HepG2 (cell line): ENCODE results near the gene SLC29A2. TPM values are rescaled to one million over a fixed set of nuclear protein-coding genes. Genes with fewer than 3 reads are reported as not detected.

Source experiments
- EEA1 ChIP-seq: sonication (generic); formaldehyde crosslinking; IDR thresholded peaks from 2 replicates; pipeline ENCODE4 v1.5.1; 2020; ENCODE audit warnings: mild to moderate bottlenecking, missing genetic modification reagents, borderline replicate concordance
- GABPB1 ChIP-seq: IDR thresholded peaks from 2 replicates; pipeline ENCODE4 v1.6.1; 2016; ENCODE audit warnings: mild to moderate bottlenecking, missing genetic modification reagents, moderate library complexity, missing compliant biosample characterization
- JARID2 ChIP-seq: sonication (generic); formaldehyde crosslinking; IDR thresholded peaks from 2 replicates; pipeline ENCODE4 v1.8.1; 2023; ENCODE audit warnings: missing genetic modification reagents, inconsistent platforms; ENCODE audit not compliant: insufficient replicate concordance
- MTF1 ChIP-seq: sonication (generic); formaldehyde crosslinking; IDR thresholded peaks from 2 replicates; pipeline ENCODE4 v1.5.0; 2020; ENCODE audit warnings: missing genetic modification reagents
- NFYC ChIP-seq: IDR thresholded peaks from 2 replicates; pipeline ENCODE4 v1.6.1; 2016; ENCODE audit warnings: missing genetic modification reagents, missing compliant biosample characterization
- POGZ ChIP-seq: sonication (generic); formaldehyde crosslinking; IDR thresholded peaks from 2 replicates; pipeline ENCODE4 v1.4.0; 2020; ENCODE audit warnings: mild to moderate bottlenecking, missing genetic modification reagents
- RNF2 ChIP-seq: fragments of 450-650 bp; conservative IDR thresholded peaks from 2 replicates; pipeline ENCODE4 v1.6.1; 2016; ENCODE audit warnings: low read depth
- SKI ChIP-seq: fragments of 450-650 bp; IDR thresholded peaks from one replicate; pipeline ENCODE4 v1.6.1; 2018; ENCODE audit warnings: mild to moderate bottlenecking; ENCODE audit not compliant: partially characterized antibody
- STAG1 ChIP-seq: sonication (generic); formaldehyde crosslinking; IDR thresholded peaks from 2 replicates; pipeline ENCODE4 v1.4.0; 2020; ENCODE audit warnings: missing genetic modification reagents
- ZNF460 ChIP-seq: sonication (generic); formaldehyde crosslinking; IDR thresholded peaks from 2 replicates; pipeline ENCODE4 v1.5.1; 2020; ENCODE audit warnings: missing genetic modification reagents, mild to moderate bottlenecking, borderline replicate concordance
- ZNF546 ChIP-seq: sonication (generic); formaldehyde crosslinking; conservative IDR thresholded peaks from 2 replicates; pipeline ENCODE4 v1.8.1; 2023; ENCODE audit warnings: mild to moderate bottlenecking, missing genetic modification reagents
- polyA plus RNA-seq, 8 experiments: library from polyadenylated mRNA; depleted of rRNA in 3 of 8; stranded (reverse) in 7 of 8; unstranded in 1 of 8; fragments of >200 nt; fragmentation: Illumina TruSeq in 4 of 8; extraction: Trizol in 4 of 8; gene quantifications; 2 replicates each; pipeline versions ENCODE4 v1.2.1 to v1.2.3, GENCODE V29; 2011 to 2016; ENCODE audit warnings: low read depth in 4 of 8, missing spikeins in 1 of 8, mixed read lengths in 1 of 8; ENCODE audit not compliant: insufficient read depth in 1 of 8
- total RNA-seq, 5 experiments: library from RNA; depleted of rRNA; stranded (reverse); fragments of >200 nt; fragmentation: Illumina TruSeq; extraction: Trizol; gene quantifications; 2 replicates each; pipeline ENCODE4 v1.2.3, GENCODE V29; 2016; ENCODE audit warnings: low read depth in 1 of 5
- TF ChIP-seq, protein P1 (sequence below): sonication (generic); formaldehyde crosslinking; IDR thresholded peaks from 2 replicates; pipeline ENCODE4 v1.4.0; 2020; ENCODE audit warnings: missing genetic modification reagents
- TF ChIP-seq, protein P2 (sequence below): sonication (generic); formaldehyde crosslinking; IDR thresholded peaks from 2 replicates; pipeline ENCODE4 v1.4.0; 2020; ENCODE audit warnings: mild to moderate bottlenecking, missing genetic modification reagents
- TF ChIP-seq, protein P3 (sequence below): sonication (generic); formaldehyde crosslinking; IDR thresholded peaks from 2 replicates; pipeline ENCODE4 v1.5.1; 2020; ENCODE audit warnings: missing genetic modification reagents, mild to moderate bottlenecking, borderline replicate concordance
- TF ChIP-seq, protein P4 (sequence below): sonication (generic); formaldehyde crosslinking; IDR thresholded peaks from 2 replicates; pipeline ENCODE4 v1.9.0; 2021; ENCODE audit warnings: missing genetic modification reagents, mild to moderate bottlenecking, borderline replicate concordance

The SLC29A2 gene
- total and polyA plus RNA-seq, 2 of the 13 experiments (the other 11 are each of a cell fraction or from before 2014, with no cell fraction given) = 0.63 to 0.66 TPM

DNA sequence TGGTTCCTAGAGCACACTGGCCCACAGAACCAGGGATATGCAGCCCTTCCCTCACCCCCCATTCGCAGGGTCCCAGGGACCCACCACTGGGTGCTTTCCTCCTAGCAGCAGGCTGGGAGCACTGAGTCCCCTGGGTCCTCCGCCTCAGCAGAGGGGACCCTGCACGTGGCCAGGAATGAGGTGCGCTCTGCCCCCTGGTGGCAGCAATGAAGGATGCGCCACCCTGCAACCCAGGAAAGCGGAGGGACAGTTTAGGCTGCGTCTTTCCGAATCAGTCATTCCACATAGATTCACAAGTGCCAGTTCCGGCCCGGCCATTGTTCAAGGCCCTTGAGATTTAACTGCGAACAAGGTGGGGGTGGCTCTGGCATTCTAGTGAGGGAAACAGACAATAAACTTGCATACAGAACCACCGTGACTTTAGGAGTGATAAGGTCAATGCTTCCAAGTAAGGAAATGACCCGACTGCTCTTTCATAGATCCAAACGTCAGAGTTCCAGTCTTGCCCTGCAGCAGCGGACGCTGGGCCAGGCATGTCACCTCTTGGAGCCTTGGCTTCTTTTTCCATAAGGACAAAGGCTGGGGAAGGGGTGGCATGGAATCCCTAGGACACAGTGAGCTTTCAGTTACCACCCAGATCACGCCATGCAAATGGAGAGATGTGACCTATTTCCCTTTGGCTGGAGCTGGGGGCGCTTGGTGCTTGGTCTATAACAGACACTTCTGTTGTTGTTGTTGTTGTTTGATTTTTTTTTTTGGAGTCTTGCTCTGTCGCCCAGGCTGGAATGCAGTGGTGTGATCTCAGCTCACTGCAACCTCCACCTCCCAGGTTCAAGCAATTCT, 43.0 kb downstream of the SLC29A2 start (continued):
- TF ChIP-seq, protein P1, sequence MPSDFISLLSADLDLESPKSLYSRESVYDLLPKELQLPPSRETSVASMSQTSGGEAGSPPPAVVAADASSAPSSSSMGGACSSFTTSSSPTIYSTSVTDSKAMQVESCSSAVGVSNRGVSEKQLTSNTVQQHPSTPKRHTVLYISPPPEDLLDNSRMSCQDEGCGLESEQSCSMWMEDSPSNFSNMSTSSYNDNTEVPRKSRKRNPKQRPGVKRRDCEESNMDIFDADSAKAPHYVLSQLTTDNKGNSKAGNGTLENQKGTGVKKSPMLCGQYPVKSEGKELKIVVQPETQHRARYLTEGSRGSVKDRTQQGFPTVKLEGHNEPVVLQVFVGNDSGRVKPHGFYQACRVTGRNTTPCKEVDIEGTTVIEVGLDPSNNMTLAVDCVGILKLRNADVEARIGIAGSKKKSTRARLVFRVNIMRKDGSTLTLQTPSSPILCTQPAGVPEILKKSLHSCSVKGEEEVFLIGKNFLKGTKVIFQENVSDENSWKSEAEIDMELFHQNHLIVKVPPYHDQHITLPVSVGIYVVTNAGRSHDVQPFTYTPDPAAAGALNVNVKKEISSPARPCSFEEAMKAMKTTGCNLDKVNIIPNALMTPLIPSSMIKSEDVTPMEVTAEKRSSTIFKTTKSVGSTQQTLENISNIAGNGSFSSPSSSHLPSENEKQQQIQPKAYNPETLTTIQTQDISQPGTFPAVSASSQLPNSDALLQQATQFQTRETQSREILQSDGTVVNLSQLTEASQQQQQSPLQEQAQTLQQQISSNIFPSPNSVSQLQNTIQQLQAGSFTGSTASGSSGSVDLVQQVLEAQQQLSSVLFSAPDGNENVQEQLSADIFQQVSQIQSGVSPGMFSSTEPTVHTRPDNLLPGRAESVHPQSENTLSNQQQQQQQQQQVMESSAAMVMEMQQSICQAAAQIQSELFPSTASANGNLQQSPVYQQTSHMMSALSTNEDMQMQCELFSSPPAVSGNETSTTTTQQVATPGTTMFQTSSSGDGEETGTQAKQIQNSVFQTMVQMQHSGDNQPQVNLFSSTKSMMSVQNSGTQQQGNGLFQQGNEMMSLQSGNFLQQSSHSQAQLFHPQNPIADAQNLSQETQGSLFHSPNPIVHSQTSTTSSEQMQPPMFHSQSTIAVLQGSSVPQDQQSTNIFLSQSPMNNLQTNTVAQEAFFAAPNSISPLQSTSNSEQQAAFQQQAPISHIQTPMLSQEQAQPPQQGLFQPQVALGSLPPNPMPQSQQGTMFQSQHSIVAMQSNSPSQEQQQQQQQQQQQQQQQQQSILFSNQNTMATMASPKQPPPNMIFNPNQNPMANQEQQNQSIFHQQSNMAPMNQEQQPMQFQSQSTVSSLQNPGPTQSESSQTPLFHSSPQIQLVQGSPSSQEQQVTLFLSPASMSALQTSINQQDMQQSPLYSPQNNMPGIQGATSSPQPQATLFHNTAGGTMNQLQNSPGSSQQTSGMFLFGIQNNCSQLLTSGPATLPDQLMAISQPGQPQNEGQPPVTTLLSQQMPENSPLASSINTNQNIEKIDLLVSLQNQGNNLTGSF (CRISPR knock-in tag) = 0 out of 2 replicates have a peak, but pooled peaks have one; percentile 24
- no peak for TF ChIP-seq JARID2 (CRISPR knock-in tag)
- TF ChIP-seq EEA1 (CRISPR knock-in tag) = no peak
- TF ChIP-seq, protein P2, sequence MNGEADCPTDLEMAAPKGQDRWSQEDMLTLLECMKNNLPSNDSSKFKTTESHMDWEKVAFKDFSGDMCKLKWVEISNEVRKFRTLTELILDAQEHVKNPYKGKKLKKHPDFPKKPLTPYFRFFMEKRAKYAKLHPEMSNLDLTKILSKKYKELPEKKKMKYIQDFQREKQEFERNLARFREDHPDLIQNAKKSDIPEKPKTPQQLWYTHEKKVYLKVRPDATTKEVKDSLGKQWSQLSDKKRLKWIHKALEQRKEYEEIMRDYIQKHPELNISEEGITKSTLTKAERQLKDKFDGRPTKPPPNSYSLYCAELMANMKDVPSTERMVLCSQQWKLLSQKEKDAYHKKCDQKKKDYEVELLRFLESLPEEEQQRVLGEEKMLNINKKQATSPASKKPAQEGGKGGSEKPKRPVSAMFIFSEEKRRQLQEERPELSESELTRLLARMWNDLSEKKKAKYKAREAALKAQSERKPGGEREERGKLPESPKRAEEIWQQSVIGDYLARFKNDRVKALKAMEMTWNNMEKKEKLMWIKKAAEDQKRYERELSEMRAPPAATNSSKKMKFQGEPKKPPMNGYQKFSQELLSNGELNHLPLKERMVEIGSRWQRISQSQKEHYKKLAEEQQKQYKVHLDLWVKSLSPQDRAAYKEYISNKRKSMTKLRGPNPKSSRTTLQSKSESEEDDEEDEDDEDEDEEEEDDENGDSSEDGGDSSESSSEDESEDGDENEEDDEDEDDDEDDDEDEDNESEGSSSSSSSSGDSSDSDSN (CRISPR knock-in tag) = peak; percentile 50; the same call in 1 of the 2 replicates
- TF ChIP-seq STAG1 (CRISPR knock-in tag) = peak; percentile 87
- TF ChIP-seq, protein P3, sequence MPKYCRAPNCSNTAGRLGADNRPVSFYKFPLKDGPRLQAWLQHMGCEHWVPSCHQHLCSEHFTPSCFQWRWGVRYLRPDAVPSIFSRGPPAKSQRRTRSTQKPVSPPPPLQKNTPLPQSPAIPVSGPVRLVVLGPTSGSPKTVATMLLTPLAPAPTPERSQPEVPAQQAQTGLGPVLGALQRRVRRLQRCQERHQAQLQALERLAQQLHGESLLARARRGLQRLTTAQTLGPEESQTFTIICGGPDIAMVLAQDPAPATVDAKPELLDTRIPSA (CRISPR knock-in tag) = no peak
- no peak for TF ChIP-seq POGZ (CRISPR knock-in tag)
- TF ChIP-seq SKI = peak; percentile 21
- TF ChIP-seq RNF2 = peak; percentile 74; the same call in 1 of the 2 replicates
- no peak for TF ChIP-seq MTF1 (CRISPR knock-in tag)
- TF ChIP-seq NFYC = peak; percentile 15; the same call in 1 of the 2 replicates
- TF ChIP-seq ZNF460 = no peak
- TF ChIP-seq, protein P4, sequence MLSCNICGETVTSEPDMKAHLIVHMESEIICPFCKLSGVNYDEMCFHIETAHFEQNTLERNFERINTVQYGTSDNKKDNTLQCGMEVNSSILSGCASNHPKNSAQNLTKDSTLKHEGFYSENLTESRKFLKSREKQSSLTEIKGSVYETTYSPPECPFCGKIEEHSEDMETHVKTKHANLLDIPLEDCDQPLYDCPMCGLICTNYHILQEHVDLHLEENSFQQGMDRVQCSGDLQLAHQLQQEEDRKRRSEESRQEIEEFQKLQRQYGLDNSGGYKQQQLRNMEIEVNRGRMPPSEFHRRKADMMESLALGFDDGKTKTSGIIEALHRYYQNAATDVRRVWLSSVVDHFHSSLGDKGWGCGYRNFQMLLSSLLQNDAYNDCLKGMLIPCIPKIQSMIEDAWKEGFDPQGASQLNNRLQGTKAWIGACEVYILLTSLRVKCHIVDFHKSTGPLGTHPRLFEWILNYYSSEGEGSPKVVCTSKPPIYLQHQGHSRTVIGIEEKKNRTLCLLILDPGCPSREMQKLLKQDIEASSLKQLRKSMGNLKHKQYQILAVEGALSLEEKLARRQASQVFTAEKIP (CRISPR knock-in tag) = no peak
- TF ChIP-seq ZNF546 (CRISPR knock-in tag) = 0 out of 2 replicates have a peak, but pooled peaks have one; percentile 73
- peak; percentile 56 for TF ChIP-seq GABPB1 (CRISPR knock-in tag)
